ENCODE measurements around the gene OLA1.

OLA1 gene

GRCh38 chr2:174177316-174177890, 70.9 kb downstream of the OLA1 start:
- H3K27me3 ChIP-seq (ENCODE audit: insufficient read depth, low read depth, severe bottlenecking) = no peaks in the 10 kb centered on the region
- no peak overlapping the region for H3K4me3 ChIP-seq (ENCODE audit: low read depth, low read length)
- TF ChIP-seq CTCF (IDR thresholded peaks at IDR 0.05; ENCODE audit: low read depth, low read length) = no peak
- H3K36me3 ChIP-seq = peaks cover 12% of the 10 kb centered on the region
- H3K27ac ChIP-seq = no peak overlapping the region
- DNase-seq = no peak
- no peaks in the 10 kb centered on the region for H3K9me3 ChIP-seq (ENCODE audit: severe bottlenecking)

GRCh38 chr2:174176898-174177297, 71.4 kb downstream of the OLA1 start:
- Histone ChIP-seq H3K9me3 (ENCODE audit: severe bottlenecking) (no peaks in the 10 kb centered on the region), H3K4me3 (ENCODE audit: low read depth, low read length) (no peak overlapping the region), H3K36me3 (peaks cover 10% of the 10 kb centered on the region), H3K27me3 (ENCODE audit: insufficient read depth, low read depth, severe bottlenecking) (no peaks in the 10 kb centered on the region), H3K27ac (no peak overlapping the region)
- no peak for DNase-seq
- no peak for TF ChIP-seq CTCF (IDR thresholded peaks at IDR 0.05; ENCODE audit: low read depth, low read length)

- Histone ChIP-seq H3K9me3 (ENCODE audit: severe bottlenecking) (no peaks in the 10 kb centered on the region), H3K4me3 (ENCODE audit: low read depth, low read length) (no peak overlapping the region), H3K27ac (no peak overlapping the region), H3K36me3 (peaks cover 5% of the 10 kb centered on the region; the same call in 1 of the 2 replicates), H3K27me3 (ENCODE audit: insufficient read depth, low read depth, severe bottlenecking) (no peaks in the 10 kb centered on the region)
- TF ChIP-seq CTCF (IDR thresholded peaks at IDR 0.05; ENCODE audit: low read depth, low read length) = no peak
- no peak for DNase-seq
These were observed 73.6 kb downstream of the OLA1 start for GRCh38 chr2:174174741-174175140.

- Histone ChIP-seq H3K27ac (no peak overlapping the region), H3K9me3 (ENCODE audit: severe bottlenecking) (peaks cover 3% of the 10 kb centered on the region), H3K4me3 (ENCODE audit: low read depth, low read length) (no peak overlapping the region), H3K27me3 (ENCODE audit: insufficient read depth, low read depth, severe bottlenecking) (no peaks in the 10 kb centered on the region), H3K36me3 (peaks cover 5% of the 10 kb centered on the region)
- no peak for TF ChIP-seq CTCF (IDR thresholded peaks at IDR 0.05; ENCODE audit: low read depth, low read length)
- DNase-seq = no peak
These were observed 75.5 kb downstream of the OLA1 start for GRCh38 chr2:174172802-174173355.

GRCh38 chr2:174171686-174172445, 76.5 kb downstream of the OLA1 start:
- Histone ChIP-seq H3K4me3 (ENCODE audit: low read depth, low read length) (no peak overlapping the region), H3K9me3 (ENCODE audit: severe bottlenecking) (peaks cover 3% of the 10 kb centered on the region), H3K36me3 (peaks cover 5% of the 10 kb centered on the region), H3K27ac (no peak overlapping the region), H3K27me3 (ENCODE audit: insufficient read depth, low read depth, severe bottlenecking) (no peaks in the 10 kb centered on the region)
- TF ChIP-seq CTCF (IDR thresholded peaks at IDR 0.05; ENCODE audit: low read depth, low read length) = no peak
- DNase-seq = no peak

All from WERI-Rb-1 (cell line).